ENCODE measurements around the gene PRKCE.
"Not testable (repeated sequence)": the region's sequence is repeated elsewhere in the genome, so short reads cannot be mapped to it uniquely, and the experiment has no call there.

PRKCE gene

DNA sequence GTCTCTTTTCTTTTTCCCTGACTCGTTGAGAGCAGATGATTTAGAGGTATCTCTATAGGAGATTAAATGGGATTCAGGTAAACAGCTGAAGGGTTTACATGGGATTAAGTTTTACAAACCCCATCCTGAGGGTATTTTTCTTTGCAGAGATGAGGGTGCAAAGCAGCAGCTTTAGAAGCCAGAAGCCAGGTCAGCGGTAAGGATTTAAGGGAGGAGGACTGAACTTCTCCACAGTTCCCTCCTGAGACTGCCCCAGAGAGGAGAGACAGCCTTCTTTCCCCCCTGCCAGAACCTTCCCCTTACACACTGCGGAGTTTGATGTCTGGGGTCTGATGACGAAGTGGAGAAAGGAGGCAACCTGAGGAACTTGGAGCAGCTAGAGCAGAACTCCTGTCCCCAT is 220.1 kb downstream of the PRKCE start:
- no peak for DNase-seq

DNA sequence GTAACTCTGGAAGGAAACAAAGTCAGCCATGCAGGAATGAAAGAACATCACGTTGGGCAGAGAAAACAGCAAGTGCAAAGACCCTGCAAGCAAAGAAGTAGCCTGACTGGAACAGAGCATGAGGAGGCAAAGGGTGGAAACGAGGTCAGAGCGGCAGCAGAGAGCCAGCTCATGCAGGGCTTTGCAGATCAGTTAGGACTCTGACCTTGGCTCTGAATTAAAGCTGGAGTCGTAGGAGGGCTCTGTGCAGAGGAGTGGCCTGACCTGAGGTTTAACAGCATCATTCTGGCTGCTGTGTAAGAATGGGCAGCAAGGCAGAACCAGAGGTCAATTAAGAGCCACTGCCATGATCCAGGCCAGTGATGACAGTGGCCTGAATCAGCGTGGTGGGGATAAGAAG is 220.7 kb downstream of the PRKCE start:
- no peak for DNase-seq

DNA sequence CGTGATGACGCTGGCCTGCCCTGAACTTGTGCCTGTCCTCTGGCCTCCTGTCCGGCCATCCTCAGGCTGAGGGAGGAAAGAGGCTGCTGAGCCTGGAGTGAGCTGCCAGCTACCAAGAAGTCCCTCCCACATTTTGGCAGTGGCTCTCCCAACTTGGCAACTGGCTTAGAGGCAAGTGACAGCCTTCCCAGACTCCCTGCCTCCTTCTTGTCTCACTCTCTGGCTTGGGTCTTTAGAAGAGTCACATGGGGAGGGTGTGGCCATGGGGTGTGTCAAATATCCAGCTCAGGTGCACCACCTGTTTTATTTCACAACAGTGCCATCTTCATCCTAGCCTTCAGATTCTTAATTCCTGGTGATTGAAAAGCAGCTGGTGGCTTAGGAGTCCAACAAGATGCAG is 222.9 kb downstream of the PRKCE start:
- no peak for DNase-seq

DNA sequence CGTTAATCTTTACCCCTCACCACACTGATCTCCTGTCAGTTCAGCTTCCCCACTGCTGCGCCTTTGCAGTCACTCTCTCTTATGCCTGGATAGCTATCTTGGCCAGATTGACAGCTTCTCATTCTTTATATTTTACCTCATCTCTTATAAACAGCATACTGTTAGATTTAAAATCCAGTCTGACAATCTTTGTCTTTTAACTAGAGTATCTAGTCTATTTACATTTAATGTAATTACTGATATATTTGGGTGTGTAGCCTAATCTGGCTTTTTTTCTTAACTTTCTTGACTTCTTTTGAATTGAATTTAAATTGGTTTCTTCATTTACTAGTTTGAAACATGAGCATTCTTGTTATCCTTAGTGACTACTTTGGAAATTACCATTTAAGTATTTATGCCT is 225.1 kb downstream of the PRKCE start:
- no peak for DNase-seq

DNA sequence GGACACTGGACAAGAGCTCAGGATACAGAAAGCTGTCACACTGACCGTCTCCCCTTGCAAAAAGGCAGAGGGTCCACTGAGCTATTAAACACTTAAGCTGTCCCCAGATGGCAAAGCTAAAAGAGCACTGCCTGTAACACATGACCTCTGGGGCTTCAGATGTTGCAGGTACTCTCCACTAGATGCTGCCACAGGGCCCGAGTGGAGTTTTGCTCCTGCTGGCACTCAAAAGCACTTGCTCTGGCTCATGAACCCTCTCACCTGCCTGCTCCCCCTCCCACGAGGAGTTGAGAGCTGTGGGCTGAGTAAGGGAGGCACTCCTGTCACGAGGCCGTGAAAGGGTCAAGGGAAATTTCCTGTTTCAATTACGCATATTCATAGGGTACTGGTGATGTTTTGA is 227.9 kb downstream of the PRKCE start:
- DNase-seq: no peak

DNA sequence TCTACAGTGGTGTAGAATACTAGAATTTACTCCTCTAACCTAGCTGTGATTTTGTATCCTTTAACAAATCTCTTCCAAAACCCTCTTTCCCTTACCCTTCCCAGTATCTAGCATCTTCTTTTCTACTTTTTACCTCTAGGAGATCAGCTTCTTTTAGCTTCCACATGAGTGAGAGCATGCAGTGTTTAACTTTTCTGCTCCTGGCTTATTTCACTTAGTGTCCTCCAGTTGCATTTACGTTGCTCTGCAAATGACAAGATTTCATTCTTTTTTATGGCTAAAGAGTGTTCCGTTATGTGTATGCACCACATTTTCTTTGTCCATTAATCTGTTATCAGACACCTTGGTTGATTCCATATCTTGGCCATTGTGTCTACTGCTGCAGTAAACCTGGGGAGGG is 228.5 kb downstream of the PRKCE start:
- DNase-seq: no peak

DNA sequence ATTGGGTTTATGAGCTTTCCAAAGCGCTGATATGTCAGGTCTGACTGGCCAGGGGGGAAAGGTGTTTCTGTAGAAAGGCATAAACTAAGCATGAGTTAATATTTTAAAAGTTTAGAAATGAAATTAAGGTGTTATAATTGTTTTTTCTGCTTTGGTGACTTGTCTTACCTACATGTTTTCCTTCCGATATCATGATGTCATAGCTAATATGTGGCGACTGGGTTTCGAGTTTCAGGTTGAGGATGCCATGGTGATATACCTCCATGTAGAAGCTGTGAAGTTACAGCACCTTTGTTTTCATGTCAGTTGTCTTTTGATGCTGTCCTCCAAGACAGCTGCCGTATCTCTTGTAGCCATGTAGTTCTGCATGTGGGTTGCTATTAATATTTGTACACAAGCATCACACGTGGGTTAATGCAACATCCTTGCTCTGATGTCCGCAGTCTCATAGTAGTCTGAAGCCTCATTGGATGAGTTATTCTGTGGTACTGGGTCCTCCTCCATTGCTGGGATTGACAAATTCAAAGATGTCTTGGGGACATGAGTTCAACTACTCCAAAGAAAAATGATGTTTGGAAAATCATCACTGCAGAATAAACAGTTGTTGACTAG is 230.6 kb downstream of the PRKCE start:
- DNase-seq: no peak

DNA sequence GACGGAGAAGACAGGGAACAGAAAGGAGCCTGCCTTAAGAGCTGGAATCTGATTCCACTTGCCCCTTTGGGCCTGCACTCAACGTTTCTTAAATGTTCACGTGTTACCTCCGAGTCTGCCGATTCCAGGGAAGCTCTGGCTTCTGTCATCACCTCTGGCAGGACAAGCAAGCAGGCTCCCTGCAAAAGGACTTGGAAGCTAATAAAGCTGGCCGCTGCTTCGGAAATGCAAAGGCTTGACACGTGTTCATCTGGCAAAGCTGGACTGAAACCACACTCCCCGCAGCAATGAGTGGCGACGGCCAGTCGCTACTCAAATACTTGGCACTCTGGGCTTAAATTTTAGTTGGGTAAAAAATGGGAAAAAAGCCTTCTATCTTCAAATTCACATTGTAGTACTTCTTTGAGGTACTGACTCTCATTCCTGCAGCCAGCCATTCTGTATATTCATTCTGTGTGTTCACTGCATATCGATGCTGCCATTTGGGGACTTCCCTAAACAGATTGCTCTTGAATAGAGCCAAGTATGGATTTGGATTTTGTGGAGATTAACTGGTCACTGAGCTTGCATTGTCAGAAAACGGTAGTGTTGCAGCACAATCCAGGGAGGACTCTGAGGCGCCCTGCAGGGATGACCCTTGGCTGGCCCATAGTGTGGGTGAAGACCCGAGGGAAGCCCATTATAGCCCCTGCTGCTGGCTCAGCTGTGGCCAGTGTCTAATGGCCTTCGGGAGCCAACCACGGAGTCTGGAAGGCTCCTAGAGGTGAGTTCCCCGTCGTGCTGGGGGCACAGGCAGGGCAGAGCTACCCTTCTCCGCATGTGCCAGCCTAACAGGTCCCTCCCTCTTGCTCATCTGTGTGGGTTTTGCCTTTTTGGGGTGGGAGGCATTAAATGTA is 231.5 kb downstream of the PRKCE start:
- no peak for DNase-seq

DNA sequence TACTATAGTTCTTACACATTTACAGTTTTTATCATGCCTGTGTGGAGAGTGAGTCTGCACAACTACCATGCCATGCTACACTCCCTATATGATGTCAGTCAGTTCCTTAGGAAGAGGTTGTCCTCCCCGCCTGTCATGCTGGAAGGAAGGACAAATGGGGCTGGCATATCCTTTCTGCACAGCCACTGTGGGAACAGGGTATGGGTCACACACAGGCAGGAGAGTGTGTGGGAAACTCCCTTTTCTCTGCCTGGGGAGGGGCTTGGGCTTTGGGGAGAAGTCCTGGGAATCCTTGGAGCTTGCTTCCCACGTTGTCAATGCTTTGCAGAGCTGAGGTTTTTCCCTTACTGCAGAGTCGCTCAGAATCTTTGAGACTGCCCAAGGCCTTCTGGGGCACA is 232.1 kb downstream of the PRKCE start:
- DNase-seq: no peak

DNA sequence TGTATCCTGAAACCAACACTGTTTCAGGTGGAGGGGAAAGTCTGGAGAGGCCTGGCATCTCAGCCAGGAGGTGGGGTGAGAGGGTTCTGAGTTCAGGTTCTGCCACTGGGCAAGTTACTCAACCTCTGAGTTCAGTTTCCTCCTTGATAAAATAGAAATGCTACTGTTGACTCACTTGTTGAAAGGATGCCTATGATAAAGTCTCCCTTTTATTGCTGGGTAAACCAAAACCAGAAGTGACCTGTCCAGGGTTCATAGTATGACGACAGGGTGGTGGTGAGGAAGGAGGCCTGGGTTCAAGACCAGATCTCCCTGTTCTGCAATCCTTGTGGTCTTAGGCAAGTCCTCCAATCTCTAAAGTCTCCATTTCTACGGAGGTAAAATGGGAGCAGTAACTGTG is 232.7 kb downstream of the PRKCE start:
- no peak for DNase-seq

DNA sequence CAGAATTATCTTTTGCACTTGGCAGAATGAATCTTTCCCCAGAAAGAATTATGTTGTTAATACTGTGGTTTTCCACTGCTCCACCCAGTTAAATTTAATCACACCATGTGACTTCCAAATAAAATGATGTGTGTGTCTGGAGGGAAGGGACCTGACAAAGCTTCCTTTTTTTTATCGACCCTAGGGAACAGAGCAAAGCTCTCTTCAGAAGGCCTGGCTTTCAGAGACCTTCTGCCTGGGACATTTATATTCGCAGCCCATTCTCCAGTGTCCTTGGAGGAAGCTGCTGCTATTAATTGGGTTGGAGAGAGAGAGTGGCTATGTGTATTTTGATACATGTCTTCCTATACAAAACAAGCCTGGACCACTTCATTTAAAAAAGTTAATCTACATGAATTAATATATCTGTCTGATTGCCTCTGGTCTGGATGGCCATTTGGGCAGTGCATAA is 233.7 kb downstream of the PRKCE start:
- no peak for DNase-seq

DNA sequence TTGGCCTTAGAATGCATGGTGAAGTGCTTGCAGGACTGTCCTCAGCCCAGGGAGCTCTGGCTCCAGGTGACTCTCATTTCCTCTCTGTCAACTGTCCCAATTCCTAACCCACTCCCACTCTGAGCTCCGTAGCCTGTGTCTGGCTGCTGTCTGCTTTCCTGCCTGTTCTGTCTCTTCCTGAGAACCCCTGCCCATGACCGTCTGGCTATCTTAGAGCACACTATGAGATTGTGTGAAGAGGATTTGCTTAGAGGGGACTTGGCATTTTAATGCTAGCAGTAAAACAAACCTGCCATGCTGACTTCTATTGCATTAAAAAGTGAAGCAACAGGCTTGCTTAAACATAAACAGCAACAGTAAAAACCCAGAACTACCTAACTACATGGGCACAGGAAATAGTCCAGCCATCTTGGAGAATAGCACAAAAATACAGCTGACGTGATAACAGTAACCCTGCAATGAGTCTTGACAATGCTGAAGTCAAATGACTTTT is 234.7 kb downstream of the PRKCE start:
- no peak for DNase-seq

DNA sequence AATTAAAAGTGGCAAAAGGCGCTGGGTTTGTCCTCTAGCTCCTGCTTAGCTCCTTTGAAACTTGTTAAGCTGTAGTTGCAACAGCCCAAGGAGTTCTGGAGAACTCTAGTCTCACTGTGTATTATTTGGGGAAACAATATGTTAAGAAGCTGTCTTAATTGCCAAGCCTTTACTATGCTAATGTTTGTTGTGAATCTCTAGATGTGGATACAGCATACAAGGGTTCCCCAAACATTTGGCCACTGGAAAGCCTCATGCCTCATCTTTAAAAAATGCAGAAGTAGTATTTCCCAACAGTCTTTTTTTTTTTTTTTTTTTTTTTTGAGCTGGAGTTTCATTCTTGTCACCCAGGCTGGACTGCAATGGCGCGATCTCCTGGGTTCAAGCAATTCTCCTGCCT is 236.7 kb downstream of the PRKCE start:
- no peak for DNase-seq

DNA sequence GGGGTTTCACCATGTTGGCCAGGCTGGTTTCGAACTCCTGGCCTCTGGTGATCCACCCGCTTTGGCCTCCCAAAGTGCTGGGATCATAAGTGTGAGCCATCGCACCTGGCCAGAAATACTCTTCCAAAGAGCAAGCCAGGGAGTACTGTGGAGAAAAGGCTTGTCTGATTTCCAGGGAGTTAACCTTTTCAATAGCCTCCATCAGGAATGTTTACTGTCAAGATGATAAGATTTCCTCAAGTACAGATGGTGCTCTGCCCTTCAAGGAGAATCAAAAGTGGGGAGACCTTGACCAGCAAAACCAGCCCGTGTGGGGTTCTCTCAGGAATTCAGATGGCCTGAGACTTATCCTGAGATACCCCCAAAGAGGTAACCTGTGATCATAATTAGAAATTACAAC is 237.2 kb downstream of the PRKCE start:
- no peak for DNase-seq

DNA sequence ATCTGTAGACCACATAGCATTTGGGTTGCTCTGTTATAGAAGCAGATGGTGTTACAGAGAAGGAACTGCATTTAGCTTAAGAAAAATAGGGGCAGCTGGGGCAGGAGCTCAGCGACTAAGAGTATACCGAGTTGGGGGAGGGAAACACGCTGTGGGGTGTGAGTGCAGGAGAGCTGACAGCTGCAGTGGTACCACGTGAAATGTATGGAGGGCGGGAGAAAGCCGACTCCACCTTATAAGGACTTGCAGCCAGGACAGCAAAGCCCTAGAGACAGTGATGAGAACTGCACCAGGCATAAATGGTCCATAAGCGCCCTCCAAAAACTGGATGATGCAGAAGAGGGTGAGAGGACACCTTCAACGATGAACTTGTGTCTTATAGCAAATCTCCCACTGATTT is 237.6 kb downstream of the PRKCE start:
- DNase-seq: no peak

DNA sequence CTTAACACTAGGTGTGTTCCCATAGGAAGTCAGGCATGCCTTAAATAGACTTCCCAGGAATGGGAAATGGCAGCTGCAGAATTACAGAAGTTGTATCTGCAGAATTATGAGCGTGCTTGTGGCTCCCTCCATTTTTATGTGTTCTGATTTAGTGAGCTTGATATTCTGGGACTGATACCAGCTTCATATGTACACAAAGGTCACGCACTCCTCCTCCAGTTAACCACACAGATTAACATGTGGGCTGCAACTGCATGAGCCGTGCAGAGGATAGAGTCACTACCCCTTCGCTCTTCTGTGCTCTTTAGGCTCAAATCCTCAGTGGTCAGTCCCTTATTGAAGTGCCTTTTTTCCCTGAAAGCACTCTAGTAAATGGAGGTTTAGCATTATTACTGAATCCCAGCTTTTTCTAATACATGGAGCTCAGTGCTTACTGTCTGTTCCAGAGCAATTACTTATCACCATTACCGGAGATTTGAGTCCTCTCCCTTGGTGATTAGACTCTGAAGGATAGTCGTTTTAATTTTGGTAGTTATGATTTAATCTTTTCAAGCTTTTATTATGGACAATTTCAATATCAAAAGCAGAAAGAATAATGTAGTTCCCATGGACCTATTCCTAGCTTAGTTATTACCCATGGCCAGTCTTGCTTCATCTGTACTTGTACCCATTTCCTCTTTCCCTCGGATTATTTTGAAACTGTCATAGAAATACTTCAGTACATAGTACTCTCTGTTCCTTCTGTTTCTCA is 238.3 kb downstream of the PRKCE start:
- DNase-seq: no peak

DNA sequence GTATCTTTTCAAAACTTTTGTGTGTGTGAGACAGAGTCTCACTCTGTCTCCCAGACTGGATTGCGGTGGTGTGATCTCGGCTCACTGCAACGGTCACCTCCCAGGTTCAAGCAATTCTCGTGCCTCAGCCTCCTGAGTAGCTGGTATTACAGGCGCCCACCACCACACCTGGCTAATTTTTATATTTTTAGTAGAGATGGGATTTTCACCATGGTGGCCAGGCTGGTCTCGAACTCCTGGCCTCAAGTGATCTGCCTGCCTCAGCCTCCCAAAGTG is 238.8 kb downstream of the PRKCE start:
- not testable (repeated sequence) for DNase-seq

DNA sequence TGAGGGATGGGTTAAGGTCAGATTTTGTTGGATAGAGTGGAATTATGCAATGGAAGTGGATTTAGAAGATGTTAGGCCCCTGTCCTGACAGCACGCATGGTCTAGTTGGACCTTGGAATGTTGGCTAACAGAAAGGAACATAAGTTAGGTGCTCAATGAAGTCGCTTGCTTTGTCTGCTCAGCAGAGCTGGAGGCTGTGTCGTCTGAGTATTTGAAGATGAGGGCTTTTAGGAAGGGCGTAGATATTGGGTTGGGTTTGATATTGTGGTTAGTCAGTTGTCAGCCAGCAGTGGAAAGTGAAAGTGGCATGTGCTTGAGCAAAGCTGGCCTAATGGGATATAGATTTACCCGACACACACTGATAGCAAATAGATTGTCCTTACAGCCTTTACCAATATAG is 239.3 kb downstream of the PRKCE start:
- no peak for DNase-seq

DNA sequence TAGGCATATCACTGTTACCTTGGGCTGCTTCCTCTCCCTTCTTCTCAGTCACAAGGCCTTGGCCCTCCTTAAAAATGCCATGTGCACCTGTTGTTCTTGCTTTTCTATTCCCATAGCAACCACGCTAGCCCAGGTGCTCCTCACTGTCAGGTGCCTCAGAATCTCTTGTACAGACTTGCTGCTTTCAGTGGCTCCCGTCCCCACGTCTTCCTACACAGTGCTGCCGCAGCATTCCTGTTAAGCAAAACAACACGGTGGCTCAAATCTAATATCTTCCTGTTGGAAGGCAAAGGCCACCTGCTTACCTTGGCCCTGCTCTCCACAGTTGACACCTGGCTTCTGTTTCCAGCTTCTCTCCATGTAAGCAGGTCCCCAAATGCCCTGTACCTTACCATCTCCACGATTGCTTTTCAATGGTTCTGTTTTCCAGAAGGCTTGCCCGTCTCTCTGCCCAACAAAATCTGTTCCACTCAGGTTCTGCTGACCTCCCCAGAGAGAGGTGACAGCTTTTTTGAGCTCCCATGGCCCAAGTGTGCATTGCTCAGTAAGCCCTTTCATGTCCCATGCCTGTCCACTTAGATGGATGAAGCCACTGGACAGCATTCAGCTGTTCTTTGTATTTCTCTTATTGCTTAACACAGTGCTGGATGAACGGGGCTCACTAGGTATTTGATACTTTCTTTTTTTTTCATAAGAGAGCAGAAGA is 240.4 kb downstream of the PRKCE start:
- DNase-seq: no peak

DNA sequence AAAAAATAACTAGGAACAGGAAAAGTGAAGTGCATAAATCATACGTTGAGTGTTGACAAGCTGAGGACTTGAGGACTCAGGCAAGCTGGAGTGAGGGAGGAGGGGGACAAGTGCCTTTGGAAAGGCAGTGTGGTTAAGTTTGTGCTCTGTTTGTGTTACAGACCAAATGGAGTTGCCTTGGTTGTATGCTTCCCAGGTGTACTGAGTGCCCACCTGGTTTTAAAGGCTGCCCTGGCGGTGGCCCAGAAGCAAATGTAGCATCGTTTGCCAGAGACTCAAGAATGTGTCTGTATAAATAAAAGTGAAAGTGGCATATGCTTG is 240.9 kb downstream of the PRKCE start:
- no peak for DNase-seq

DNA sequence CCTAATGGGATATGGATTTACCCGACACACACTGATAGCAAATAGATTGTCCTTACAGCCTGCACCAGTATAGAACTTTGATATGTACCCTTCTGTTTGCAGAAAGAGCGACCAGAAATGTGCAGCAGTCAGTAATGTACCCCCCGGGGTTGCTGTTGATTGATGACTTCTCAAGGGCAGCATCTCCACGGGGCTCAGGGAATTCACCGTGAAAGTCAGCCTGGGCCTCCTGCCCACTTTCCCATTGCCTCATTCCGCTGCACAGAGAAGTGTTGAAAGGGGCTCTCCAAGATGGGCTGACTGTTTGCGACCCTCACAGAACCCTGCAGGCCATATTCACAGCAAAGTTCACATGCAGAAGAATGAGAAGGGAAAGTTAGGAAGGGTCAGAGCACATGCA is 241.3 kb downstream of the PRKCE start:
- DNase-seq: no peak

DNA sequence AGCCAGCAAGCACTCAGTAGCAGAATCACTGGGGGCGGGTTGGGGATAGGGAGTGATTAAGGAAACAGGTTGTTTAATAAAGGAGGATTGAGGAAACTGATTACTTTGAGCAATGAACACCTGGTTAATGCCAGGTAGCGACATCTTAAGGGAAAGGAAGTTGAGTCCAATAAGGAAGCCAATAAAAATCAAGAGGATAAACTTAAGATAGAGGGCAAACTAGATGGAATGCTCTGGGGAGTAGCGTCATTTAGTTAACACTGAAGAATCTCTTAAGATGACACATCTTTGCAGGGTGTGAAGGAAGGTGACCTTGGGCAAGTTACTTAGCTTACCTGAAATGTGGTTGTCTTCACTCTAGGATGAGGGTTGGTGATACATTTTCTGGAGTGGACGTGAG is 242.7 kb downstream of the PRKCE start:
- no peak for DNase-seq

DNA sequence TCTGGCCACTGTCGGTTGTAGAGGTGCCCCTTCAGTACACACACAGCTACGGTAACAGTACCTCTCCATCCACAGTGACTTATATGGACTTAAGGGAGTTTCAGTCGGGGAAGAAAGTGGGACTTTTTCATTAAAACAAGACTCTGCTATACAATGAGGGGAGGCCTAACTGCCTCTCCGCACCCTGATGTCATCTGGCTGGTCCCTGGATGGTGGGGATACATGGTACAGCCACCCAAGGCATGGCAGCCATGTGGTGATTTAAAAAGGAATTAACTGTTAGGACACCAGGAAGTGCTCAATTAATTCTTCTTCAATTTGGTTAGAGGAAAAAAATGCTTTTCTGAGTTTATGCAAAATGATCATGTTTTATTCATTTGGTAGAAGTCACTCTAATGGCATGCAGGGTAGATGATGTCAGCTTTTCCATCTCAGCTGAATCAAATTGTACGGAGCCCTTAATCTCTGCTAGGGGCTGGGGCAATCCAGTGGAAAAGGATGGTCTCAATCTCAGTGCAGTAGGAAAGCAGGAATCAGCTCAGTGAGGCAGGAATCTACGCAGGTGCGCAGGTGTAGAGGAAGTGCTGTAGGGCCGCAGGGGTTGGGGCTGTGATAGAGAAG is 243.9 kb downstream of the PRKCE start:
- DNase-seq: no peak
